GM06990 (cell line): ENCODE data around the gene BLNK.

Source experiments
- DNase-seq: peaks from one replicate; pipeline ENCODE4 v3.0.0-alpha.2; 2011; ENCODE audit not compliant: insufficient read length; ENCODE audit errors: extremely low read depth
- H3K27me3 ChIP-seq: replicated peaks from 2 replicates; pipeline ENCODE4 v1.6.0; 2011; ENCODE audit warnings: low read length; ENCODE audit not compliant: control insufficient read depth, insufficient read depth
- H3K36me3 ChIP-seq: 2 replicates; pipeline ENCODE4 v1.5.1; 2011; ENCODE audit warnings: low read length; ENCODE audit not compliant: control insufficient read depth, insufficient read depth
- H3K4me3 ChIP-seq: replicated peaks from 2 replicates; pipeline ENCODE4 v1.5.1; 2011; ENCODE audit warnings: low read depth, mild to moderate bottlenecking, control low read depth, low read length
- TF ChIP-seq, protein P1 (sequence below): IDR thresholded peaks from 2 replicates; pipeline ENCODE4 v1.5.1; 2011; ENCODE audit warnings: low read length, control low read depth, mild to moderate bottlenecking, inconsistent platforms; ENCODE audit not compliant: insufficient read depth, poor library complexity, severe bottlenecking

Gene BLNK

DNA sequence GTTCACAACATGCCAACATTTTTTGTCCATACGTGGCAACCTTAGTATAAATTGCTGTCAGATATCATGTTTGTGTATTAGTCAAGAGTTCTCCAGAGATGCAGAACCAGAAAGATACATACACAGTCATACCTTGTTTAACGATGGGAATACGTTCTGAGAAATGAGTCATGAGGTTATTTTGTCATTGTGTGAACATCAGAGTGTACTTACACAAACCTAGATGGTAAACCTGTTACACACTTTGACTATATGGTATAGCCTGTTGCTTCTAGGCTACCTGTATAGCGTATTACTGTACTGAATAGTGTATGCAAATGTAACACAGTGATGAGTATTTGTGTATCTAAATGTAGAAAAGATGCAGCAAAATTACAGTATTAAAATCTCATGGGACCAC lies 118.9 kb downstream of the BLNK start:
- TF ChIP-seq, protein P1, sequence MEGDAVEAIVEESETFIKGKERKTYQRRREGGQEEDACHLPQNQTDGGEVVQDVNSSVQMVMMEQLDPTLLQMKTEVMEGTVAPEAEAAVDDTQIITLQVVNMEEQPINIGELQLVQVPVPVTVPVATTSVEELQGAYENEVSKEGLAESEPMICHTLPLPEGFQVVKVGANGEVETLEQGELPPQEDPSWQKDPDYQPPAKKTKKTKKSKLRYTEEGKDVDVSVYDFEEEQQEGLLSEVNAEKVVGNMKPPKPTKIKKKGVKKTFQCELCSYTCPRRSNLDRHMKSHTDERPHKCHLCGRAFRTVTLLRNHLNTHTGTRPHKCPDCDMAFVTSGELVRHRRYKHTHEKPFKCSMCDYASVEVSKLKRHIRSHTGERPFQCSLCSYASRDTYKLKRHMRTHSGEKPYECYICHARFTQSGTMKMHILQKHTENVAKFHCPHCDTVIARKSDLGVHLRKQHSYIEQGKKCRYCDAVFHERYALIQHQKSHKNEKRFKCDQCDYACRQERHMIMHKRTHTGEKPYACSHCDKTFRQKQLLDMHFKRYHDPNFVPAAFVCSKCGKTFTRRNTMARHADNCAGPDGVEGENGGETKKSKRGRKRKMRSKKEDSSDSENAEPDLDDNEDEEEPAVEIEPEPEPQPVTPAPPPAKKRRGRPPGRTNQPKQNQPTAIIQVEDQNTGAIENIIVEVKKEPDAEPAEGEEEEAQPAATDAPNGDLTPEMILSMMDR: no peak
- Histone ChIP-seq H3K4me3 (no peak overlapping the region), H3K27me3 (no peaks in the 10 kb centered on the region), H3K36me3 (peaks cover 4% of the 10 kb centered on the region)
- DNase-seq: no peak
